GM18867 (cell line): Measurements from ENCODE around the gene MARK2.
"Not testable (repeated sequence)": the region's sequence is repeated elsewhere in the genome, so short reads cannot be mapped to it uniquely, and the experiment has no call there.

ENCODE experiments used
- ATAC-seq: cut with Tn5 transposase; IDR thresholded peaks from one replicate; pipeline ENCODE4 v1.9.1; 2021; ENCODE audit warnings: mild to moderate bottlenecking, moderate library complexity; ENCODE audit not compliant: unreplicated experiment

The MARK2 gene

GRCh38 chr11:63838678-63839507, at the start of gene MARK2:
TSS of gene MARK2 (plus strand) at chr11:63839110. CDS start at chr11:63839507, 397 bp downstream.
- ATAC-seq, result peak; percentile 75

- ATAC-seq, result no peak
Observed at GRCh38 chr11:63791495-63792167, 47.3 kb upstream of the MARK2 start.

GRCh38 chr11:63793161-63793560, 45.7 kb upstream of the MARK2 start:
- ATAC-seq, result no peak

- ATAC-seq, result no peak
Observed at GRCh38 chr11:63795066-63795465, 43.8 kb upstream of the MARK2 start.

GRCh38 chr11:63800921-63801320, 38.0 kb upstream of the MARK2 start:
- ATAC-seq, result no peak

GRCh38 chr11:63802637-63803414, 36.1 kb upstream of the MARK2 start:
- ATAC-seq, result no peak

- ATAC-seq, result no peak
Observed at GRCh38 chr11:63804259-63804658, 34.7 kb upstream of the MARK2 start.

- no peak for ATAC-seq
Observed at GRCh38 chr11:63805844-63806415, 33.0 kb upstream of the MARK2 start.

- not testable (repeated sequence) for ATAC-seq
Observed at GRCh38 chr11:63810383-63810782, 28.5 kb upstream of the MARK2 start.

- ATAC-seq, result no peak
Observed at GRCh38 chr11:63811522-63811921, 27.4 kb upstream of the MARK2 start.

GRCh38 chr11:63813035-63813562, 25.8 kb upstream of the MARK2 start, which contains the start of gene SPINDOC:
TSS of gene SPINDOC (plus strand) at chr11:63813456. CDS start at chr11:63813687, 231 bp downstream.
- peak; percentile 83 for ATAC-seq

GRCh38 chr11:63813563-63814382, 25.1 kb upstream of the MARK2 start:
- ATAC-seq, result peak; percentile 32

GRCh38 chr11:63814383-63814736, 24.6 kb upstream of the MARK2 start:
- no peak for ATAC-seq

GRCh38 chr11:63816166-63816565, 22.7 kb upstream of the MARK2 start:
- no peak for ATAC-seq

GRCh38 chr11:63816732-63817131, 22.2 kb upstream of the MARK2 start:
- no peak for ATAC-seq

- ATAC-seq, result no peak
Observed at GRCh38 chr11:63817758-63818498, 21.0 kb upstream of the MARK2 start.

- no peak for ATAC-seq
Observed at GRCh38 chr11:63818609-63819008, 20.3 kb upstream of the MARK2 start.

- ATAC-seq, result no peak
Observed at GRCh38 chr11:63821411-63821810, 17.5 kb upstream of the MARK2 start.

GRCh38 chr11:63826471-63827190, 12.3 kb upstream of the MARK2 start:
- no peak for ATAC-seq
